NCI-H1694 (cell line): ENCODE measurements around the gene CKAP2L.
A peak's percentile ranks its signal among the peaks of the same experiment; 100 is the strongest.

Experiments
- DNase-seq: peaks from one replicate; lab custom pipeline; 2025; lab: John Stamatoyannopoulos, UW

CKAP2L gene, protein sequence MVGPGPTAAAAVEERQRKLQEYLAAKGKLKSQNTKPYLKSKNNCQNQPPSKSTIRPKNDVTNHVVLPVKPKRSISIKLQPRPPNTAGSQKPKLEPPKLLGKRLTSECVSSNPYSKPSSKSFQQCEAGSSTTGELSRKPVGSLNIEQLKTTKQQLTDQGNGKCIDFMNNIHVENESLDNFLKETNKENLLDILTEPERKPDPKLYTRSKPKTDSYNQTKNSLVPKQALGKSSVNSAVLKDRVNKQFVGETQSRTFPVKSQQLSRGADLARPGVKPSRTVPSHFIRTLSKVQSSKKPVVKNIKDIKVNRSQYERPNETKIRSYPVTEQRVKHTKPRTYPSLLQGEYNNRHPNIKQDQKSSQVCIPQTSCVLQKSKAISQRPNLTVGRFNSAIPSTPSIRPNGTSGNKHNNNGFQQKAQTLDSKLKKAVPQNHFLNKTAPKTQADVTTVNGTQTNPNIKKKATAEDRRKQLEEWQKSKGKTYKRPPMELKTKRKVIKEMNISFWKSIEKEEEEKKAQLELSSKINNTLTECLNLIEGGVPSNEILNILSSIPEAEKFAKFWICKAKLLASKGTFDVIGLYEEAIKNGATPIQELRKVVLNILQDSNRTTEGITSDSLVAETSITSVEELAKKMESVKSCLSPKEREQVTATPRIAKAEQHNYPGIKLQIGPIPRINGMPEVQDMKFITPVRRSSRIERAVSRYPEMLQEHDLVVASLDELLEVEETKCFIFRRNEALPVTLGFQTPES

DNA sequence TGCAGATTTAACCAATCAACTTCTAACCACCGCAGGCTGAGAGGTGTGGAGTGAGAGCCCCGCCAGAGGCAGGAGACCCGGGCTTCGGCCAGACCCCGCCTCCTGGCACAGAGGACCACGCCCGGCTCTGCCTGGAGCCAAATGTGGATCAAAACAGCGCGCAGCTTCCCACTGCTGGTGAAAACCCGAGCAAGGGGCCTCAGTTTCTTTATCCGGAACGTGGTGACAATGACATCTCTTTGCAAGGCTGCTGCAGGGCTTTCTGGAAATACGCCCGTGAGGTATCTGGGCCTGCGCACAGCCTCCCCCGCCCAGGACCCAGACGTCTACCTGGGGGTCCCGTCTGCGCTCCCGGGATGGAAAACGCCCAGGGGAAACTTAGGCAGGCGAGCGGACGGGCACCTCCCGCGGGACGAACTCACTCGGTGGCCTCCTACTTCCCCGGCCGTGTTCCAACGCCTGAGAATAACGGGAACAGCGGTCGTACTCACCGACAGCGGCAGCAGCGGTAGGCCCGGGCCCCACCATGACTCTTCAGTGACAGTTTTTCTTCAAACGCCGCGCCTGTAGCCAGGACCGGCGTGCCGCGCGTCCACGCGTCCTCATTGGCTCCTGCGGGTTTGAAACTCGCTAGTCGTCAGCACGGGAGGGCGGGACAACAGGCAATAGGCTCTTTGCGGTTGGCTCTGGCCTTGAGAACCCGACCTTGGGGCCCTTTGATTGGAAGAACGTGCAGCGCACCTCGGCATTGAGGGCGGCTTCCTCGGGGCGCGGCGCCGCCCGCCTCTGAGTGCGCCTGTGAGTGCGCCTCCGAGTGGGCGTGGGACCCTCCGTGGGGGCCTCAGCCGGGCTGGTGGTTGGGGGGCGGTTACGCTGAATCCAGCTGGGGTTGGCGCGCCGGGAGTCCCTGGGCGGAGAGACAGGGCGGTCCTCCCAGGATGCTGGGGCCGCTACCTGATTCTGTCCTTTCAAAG is at the start of gene CKAP2L:
Gene CKAP2L, minus strand, starts transcription at position 539 of the 974 bp plus-strand sequence. Its CDS starts 11 bp downstream, at position 528.
- peak; percentile 97 for DNase-seq

DNA sequence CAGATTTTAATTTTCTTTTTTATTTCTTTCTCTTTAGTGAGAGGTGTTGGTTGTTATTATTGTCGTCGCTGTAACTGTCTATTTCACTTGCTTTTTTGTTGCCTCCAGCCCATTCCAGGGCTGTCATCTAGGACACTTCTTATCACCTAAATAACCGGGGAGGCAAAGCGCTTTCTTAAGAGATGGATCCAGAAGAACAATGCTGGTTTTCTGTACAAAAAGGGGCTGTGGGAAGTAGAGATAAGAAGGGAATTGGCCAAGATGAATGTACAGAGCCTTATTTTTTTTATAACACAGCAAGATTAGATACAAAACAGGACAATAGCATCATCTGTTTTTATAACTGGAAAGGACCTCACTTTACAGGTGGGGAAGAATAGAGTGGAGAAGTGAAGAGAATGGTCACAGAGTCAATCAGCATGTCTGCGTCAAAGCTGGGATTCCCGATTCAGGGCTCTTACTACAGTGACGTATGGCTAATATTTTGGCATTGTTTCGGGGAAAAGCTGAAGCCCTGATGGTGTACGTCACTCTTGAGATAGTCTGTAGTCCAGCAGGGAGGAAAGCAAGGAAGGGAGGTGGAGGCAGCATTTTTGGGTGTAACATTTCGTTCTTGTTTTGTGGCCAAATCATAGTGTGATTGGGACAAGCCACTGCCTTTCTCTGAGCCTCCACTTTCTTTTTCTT is 49.0 kb upstream of the CKAP2L start:
- DNase-seq, result no peak

DNA sequence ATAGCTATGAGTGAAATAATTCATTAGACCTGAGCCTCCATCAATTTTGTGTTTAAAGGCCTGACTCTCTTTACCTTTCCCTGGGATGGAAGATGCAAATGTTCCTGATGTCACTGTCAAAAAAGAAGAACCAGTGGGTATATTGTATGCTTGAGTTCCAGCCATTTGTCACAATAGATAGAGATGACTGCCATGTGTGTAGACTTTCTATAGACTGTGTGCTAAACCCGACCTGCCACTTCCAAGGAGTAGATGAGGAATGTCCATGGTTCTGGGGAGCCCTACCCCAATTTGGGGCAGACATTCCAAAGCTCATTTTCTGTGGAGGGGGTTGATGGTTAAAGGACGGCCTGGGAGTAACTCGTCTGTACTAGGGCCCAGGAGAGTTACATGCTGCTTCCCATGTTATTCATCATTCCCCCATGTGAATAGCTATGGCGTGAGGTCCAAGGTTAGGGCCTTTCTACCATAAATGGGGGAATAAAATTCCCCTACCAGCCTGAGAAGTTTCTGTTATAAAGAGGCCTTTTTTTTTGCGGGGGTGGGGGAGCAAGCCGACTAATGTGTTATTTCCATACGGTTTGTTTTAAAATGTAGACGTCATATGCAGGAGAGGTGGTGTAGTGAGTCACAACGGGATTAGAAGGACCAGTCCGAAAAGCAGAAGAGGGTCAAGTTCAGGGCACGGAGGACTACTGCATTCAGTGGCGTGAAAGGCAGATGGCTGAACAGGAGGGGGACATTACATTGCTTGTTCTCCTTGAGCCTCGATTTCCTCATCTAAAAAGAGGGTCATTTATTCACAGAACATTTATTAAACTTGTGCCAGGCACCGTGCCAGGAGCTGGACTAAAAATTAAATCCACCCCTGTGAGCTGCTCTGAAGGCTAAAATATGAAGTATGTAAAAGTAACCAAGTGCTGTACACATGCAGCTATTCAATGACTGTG is 48.2 kb upstream of the CKAP2L start:
- DNase-seq, result no peak

DNA sequence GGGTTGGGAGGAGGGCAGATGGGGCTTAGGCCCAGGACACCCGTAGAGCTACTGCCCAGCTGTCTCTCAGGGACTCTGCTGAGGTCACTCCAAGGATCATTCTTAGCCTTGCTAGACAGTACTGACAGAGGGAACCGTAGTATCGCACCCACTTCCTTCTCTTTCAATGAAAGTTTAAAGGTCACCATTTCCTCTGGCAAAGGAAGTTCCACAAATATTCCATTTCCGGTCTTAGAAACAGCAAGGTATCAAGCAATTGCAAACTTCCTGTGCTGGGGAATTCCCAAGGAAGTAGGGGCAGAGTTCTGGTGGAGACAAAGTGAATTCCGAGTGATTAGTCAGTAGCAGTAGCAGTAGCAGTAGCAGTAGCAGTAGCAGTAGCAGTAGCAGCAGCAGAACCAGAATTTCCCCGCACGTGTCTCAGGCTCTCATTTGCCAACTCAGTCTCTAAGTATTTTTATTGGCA is 47.5 kb upstream of the CKAP2L start:
- DNase-seq, result no peak

DNA sequence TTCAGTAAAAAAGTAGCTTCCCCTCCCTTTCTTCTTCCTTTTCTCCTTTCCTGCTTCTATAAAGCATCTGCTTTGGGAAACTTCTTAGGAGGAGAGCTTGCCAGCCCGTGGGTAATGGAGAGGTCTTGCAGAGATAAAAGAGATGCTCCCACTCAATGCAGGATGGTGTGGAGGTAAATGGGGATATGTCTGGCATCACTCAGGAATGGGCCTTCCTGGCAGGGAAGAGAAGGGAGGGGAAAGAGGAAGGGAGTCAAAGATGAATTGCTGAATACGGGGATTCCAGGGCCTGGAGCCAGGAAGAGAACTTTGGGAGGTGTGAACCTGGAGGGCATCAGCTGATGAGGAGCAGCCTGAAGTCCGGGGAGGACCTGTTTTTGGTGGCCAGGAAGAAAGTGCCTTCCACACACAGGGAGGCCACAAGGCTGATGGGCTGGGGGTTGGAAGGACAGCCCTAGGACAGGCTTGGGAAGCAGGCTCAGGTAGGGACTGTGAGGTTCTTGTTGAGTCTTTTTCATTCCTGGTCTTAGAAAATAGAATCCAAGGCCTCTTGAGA is 46.9 kb upstream of the CKAP2L start:
- no peak for DNase-seq

DNA sequence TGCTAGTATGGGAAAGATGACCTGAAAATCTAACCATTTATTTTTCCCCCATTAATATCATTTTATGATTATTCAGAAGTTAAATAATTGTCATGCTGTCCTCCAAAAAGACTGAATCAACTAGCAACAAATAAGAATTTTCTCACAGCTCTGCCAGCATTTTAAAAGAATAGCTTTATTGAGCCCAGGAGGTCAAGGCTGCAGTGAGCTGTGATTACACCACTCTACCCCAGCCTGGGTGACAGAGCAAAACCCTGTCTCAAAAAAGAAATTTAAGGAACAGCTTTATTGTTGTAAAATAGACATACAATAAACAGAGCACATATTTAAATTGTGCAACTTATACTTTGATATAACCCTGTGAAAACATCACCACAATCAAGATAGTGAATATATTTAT is 44.7 kb upstream of the CKAP2L start:
- no peak for DNase-seq

DNA sequence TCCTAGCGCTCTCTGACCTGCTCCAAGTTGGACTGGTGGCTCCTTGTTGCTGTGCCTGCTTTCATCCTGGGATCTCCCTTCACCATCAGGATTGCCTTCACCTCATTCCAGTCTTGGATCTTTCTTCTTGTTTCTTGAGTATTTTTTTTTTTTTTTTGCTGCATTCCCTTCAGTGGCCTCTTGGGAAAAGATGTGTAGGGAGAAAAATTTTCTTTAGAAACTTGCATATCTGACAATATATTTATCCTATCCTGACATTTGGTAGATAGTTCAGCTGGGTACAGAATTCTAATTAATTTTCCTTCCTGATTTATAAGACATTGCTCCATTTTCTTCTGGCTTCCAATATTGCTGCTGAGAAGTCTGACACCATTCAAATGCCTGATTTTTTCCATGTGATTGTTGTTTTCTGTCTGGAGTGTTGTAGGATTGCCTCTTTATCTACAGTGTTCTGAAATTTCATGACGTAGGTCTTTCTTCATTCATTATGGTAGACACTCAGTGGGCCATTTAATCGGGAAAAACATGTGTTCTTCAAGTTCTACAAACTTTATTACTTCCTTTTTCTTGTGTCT is 42.9 kb upstream of the CKAP2L start:
- DNase-seq, result no peak

DNA sequence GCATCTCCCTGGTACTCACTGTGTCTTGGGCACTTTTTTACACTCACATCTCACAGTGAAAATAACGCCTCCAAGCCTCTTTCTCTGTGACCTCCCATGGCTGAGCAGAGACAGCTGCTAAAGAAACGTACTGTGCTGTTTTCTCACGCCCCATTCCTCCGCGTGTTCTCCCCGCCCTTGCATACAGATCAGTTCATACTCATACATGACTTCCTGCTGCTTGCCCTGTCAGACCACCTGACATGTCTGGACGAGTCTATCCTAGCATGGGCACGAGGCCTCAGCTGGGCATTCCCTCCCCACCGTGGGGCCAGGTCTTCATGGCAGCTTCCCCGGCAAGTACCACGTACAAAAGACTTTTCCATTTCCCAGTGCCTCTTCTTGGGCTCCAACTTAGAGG is 41.1 kb upstream of the CKAP2L start:
- no peak for DNase-seq

DNA sequence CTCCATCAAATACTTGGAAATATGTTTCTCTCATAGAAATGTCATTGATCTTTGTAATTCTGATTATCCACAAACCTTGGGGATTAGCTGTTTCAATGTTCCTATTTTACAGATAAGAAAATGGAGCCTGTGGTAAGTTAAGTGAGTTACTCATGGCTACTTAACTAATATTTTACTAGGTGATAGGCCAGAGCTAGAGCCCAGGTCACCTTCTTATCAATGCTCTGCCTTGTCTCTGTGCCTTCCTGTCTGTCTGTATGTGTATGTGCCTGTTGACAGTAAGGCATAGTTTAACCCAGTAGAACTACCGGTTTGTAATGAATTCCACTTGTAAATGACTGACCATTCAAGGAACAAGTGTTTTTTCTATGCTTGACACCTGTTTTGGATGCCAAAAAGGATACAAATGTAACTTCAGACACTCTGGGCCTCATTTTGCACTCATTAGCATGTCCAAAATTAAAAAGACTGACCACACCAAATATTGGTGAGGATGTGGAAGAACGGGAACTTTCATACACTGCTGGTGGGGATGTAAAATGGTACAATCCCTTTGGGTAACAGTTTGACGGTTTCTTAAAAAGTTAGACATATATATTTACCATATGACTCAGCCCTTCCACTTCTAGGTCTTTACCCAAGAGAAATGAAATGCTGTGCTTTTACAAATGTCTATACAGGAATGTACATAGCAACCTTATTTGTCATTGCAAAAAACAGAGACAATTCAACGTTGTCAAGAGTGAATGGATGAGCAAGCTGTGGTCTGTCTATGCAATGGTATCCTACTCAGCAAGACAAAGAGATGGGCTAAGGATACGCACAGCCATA is 39.5 kb upstream of the CKAP2L start:
- no peak for DNase-seq

DNA sequence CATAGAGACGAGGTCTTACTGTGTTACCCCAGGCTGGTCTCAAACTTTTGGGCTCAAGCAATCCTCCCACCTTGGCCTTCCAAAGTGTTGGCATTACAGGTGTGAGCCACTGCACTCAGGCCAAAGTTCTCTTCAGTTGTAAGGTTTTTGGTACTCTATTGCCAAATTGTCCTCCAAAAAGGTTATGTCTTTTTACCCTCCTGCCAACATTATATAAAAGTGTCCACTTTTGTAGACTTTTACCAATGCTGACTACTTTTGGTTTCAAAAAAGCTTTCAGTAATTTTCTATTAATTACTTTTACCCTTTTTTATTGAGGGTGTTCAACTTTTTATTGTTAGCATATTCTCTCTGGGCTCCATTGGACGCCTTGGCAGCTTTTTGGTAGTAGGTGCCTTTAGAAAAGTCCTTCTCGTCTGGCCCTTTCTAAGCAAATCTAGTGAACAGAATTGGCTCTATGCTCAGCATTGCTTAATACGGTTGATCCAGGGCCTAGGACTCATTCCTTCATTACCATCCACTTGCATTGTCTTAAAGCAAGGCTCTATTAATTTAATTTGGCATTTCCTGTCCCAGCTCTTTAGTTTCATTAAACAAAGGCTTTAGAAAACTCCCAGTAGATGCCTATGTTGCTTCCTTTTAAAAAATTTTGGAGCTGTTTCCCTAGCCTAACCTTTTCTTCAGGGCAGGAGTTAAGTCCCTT is 36.6 kb upstream of the CKAP2L start:
- no peak for DNase-seq

DNA sequence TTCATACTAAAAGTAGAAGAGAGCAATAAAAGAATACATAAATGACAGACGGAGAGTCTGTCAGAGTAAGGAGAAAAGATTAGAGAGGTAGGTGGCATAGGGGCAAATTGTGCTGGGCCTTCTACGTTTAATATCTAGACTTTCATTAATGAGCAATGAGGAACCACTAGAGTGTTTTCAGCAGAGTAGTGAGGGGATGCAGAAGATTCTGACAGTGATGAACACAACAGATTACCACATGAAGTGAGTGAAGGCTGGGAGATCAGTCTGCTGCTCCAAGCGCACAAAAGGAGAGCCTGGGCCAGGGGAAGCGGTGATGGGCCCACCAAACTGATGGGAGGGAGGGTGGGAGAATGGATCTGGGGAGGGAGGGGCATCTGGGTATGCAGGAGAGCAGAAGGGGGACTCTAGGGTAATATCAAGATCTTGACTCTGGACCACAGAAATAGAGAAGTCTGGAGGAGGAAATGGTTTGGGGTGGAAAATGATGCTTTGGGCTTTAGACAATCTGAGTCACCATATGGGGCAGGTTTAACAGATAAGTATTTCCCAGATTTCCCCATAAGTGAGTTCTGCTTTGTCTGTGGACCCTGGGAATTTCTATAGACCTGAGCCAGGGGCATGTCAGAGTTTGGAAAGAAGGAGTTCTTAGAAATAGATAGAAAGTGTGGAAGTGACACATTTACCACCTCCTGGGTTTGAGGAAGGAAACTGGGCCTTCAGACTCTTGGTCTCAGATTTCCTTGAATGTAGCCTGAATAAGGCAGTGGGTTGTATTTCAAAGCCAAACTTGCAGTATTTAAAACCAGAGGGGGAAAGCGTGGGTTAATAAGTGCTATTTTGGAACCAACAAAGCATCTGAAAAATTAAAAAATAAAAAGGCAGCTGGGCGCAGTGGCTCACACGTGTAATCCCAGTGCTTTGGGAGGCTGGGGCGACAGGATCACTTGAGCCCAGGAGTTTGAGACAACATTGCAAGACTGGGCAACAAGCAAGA is 34.9 kb upstream of the CKAP2L start:
- no peak for DNase-seq

DNA sequence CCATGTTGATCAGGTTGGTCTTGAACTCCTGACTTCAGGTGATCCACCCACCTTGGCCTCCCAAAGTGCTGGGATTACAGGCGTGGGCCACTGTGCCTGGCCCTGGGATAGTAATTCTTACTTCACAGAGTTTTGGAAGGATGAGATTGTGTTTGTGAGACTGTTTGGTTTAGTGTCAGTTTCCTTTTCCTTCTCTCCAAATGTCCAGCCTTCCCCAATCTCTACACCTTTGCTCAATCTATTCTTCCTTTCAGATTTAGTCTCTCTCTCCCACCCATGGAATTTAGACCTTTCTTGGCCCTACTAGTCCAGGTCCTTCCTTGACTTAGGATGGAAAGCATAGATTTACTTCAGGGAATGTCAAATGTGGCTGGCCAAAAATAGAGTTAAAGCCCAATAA is 32.1 kb upstream of the CKAP2L start:
- DNase-seq, result no peak

DNA sequence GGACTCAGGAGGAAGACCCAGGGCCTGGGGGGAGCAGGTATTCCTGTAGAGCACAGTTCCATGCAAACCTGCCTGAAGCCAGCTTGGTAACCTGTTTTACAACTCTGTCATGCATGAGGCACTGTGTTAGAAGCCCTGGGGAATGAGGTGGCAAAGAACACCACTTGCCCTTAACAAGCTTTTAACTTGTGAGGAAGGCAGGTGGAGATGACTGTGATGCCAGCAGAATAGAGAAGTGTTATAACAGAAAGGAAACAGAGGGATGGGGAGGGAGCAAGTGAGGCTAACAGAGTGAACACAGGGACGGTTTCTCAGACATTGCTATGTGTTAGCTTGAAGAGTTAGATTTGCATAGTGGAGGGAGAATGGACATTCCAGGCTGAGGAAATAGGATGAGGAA is 31.4 kb upstream of the CKAP2L start:
- no peak for DNase-seq

DNA sequence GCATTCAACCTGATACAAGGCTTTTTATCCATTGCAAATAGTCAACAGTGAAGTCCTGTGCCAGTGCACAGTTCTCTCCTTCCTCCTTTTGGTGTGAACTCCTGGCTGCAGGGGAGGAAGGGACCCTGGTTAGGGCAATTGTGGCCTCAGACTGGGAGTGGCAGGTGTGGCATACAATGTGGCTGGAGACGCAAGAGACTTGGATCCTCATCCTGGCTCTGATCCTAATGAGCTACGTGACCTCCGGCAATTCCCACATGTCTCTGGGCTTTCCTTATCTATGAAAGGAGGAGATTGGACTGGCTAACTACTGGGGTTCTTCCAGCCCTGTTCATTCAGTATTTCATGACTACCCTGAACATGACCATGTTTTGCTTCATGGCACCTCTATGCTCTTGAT is 30.4 kb upstream of the CKAP2L start:
- no peak for DNase-seq

DNA sequence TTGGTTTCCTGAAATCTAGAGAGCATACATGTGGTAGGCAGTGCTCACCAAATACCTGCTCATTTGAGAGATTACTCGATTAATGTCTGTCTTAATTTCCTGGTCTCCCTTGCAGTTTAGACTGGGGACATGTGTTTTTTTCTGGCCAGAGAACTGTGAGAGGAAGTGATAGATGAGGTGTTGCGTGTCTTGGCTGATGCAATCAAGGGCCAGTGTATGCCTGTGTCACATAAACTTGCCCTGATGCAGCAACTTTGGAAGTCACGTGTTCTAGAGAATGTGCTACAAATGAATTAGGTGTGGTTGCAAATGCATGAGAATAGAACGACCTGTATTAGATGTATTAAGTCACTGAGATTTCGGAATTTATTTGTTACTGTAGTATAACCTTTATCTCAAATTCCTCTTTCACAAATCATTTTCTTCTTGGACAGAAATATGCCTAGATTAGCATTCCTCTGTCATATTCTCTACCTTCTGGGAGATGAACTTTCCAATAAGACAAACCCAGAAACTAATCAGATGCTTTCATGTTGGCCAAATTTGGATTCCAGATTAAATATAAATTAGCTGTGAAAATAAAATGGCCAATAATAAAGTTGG is 29.8 kb upstream of the CKAP2L start:
- no peak for DNase-seq

DNA sequence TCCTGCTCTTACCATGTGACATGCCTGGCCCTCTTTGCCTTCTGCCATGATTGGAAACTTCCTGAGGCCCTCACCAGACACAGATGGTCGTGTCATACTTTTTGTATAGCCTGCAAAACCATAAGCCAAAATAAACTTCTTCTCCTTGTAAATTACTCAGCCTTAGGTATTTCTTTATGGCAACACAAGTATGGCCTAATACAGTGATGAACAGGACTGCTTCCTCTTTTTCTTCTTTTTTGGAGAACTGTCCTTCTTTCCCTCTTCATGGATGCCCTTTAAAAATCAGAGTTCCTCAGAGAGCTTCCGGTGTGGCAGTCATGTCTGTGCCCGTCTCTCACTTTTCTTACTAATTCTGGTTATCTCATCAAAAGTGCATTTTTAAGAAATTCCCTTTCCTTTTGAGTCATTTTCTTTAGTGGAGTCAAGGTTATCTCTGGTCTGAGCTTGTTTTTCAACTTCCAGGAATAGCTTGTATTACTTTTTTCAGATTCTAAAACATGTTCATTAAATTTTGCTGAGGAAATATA is 29.1 kb upstream of the CKAP2L start:
- no peak for DNase-seq
